HG02588 (cell line): Measurements from ENCODE around the gene FAM24A.

Experiments
- ATAC-seq: cut with Tn5 transposase; IDR thresholded peaks from one replicate; pipeline ENCODE4 v1.9.1; 2021; ENCODE audit warnings: mild to moderate bottlenecking, moderate library complexity; ENCODE audit not compliant: unreplicated experiment

Gene FAM24A

DNA sequence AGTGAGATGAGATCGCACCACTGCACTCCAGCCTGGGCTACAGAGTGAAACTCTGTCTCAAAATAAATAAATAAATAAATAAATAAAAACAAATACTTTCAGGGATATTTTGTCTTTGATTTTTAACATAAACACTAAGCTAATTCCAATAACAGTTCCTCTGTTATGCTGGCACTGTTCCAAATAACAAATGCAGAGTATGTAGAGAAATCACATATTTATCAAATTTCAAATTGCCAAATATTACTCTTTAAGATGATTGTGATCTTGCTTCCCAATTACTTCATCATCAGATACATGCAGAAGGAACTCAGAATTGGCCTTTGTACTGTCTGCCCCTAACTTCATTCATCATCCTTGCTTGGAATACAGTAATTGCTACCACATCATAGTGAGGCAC, 19.7 kb downstream of the FAM24A start:
- ATAC-seq: no peak

DNA sequence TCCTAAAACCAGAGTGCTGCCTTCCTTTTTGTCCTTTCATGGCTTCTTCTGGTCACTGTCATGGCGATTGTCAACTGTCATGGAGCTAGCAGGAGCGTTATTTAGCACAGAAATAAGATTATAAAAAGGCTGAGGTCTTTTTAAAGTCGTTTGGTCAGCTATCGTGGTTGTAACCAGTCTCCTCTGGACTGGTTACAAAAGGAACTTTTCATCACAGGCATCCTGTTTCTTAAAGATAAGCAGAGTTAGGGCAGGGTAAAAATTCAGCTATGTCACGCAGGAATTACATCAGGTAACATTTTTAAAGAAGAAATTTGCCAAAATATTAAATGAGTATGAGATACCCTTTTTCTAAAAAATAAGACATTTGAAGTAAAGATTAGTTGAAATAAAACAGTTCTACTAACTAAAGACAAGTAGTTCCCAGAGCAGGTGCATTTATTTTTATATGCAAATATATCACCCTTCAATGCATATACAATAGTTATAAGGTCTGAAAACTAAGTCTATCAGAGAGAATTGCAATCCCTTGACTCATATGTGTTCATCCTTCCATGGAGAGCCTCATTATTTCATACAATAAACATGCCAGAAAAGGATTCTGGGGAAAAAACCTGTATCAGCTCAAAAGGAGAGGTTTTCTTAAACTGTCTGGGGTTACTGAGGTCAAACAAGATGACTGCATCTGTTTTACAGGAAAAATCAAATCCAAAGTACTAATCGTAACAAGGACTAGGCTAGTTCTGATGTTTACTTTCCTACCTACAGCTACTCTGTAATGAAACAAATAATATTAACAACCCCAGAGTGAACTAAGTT, 20.9 kb downstream of the FAM24A start:
- no peak for ATAC-seq

DNA sequence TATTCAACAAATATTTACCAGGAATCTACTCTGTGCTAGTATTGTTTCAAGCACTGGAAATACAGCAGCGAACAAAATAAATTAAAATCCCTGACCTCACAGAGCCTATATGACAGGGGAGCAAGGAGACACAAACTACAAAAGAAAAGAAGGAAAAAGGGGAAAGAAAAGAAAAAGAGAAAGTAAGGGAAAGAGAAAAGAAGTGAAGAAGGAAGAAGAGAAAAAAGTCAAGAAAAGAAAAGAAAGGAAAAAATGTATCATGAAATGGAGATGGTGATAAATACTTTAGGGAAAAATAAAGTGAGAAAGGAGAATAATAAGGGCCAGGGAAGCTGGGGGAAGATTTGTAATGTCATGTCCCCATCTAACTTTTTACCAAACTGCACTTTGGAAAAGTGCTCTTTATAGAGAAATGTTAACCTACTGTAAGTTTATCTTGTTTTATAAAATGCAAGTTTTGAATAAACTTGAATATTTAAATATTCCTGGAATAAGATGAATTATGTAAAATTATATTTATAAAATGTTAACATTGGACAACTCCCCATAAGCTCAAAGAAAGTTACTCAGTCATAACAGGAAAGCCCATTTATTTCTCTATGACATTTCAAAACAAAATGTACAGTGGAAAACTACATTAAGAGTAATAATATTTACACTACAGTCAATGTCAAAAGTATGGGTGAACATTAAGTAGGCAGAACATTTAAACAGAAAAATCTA, 28.9 kb downstream of the FAM24A start:
- no peak for ATAC-seq

DNA sequence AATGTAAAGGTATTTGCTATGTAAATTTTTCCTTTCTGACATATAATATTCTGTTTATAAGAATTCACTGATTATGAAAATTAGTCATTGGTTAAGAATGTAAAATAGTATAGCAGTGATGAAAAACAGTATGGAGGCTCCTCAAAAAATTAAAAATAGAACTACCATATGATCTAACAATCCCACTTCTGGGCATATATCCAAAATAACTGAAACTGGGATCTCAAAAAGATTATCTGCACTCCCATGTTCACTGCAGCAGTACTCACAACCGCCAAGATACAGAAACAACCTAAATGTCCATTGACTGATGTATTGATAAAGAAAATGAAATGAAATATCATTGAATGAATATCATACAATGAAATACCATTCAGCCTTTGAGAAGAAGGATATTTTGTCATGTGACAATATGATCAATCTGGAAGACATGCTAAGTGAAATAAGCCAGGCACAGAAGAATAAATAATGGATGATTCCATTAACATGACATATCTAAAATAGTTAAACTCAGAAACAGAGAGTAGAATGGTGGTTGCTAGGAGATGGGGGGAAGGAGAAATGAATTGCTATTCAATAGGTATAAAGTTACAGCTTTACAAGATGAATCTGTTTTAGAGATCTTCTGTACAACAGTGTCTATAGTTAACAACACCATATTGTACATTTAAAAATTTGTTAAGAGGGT, 29.6 kb downstream of the FAM24A start:
- ATAC-seq: no peak

DNA sequence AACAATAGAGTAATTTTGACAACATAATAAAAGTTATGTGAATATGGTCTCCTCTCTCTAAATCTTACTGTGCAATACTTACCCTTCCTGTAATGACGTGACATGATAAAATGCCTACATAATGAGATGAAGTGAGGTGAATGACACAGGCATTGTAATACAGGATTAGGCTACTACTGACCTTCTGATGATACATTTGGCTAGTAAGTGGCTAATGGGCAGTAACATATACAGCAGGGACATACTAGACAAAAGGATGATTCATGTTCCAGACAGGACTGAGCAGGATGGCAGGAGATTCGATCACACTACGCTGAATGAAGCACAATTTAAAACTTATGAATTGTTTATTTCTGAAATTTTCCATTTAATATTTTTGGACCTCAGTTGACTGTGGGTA, 38.9 kb downstream of the FAM24A start:
- ATAC-seq: no peak

DNA sequence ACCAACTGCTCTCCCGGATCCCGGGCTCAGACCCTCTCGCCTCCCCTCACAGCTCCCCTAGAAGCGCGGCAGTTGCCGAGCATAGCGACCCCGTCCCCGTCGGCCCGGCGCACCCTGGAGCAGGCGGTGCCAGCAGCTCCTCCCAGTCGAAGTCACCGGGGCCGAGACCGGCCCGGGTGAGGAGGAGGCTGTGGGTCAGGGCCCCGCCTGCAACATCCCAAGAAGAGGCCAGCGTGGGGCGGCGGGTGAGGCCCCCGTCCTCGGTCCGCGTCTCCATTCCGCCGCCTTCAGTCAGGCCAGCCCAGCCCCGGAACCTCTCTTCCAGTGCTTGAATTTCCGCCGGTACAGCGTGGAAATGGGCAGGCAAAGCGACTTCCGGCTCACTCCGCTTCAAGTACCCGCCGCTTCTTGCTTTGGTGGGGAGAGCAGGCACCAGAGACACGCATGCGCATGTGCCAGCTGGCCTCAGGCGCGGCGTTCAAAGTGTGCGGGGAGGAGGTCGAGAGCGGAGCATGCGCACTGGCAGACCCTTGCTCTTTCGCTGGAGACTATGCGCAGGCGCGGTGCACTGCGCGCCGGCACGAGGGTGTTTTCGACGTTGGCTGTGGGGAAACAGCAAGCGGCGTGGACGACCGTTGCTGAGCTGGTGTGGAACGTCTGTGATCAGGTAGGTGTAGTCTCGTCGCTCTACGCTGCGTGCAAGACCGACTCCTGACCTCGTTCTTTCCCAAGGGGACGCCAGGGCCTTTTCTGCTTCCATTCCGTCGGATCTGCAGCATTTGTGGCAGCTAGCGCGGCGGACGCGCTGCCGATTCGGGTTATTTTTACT, 43.7 kb downstream of the FAM24A start, which contains the start of gene C10orf88:
Gene C10orf88, minus strand, starts transcription at position 326 of the 829 bp plus-strand sequence. Its CDS starts 49 bp downstream, at position 277.
- peak; percentile 98 for ATAC-seq

DNA sequence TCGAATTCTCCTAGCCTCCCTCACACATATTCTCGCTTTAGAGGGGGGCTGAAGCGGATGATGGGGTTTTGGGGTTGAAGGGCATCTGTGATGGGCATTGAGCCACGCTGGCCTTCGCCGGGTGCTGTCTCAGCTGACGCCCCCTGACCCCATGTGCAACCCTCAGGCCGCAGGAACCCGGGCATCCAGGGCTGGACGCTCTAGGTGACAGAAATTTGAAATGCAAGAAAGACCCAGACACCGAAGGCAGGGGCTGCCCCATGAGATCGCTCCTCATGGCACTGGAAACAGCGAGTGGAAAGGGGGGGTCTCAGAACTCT, 44.3 kb downstream of the FAM24A start:
- ATAC-seq: no peak

DNA sequence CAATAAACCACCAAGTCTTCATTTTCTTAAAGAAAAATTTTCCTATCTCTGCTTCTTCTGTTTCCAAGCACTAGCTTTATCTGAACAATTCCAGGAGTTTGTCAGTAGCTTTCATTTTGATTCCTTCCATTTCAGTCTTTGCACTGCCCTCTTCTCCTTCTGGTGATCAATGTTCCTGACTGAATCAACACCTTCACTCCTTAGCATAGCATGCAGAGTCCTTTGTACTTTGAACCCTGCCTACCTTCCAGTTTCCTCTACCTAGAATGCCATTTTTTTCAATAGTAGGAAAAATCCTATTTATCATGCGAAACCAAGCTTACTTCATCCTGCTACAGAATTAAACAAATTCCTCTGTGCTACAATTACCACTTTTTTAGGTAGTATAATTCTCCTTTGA, 45.5 kb downstream of the FAM24A start:
- ATAC-seq: no peak

DNA sequence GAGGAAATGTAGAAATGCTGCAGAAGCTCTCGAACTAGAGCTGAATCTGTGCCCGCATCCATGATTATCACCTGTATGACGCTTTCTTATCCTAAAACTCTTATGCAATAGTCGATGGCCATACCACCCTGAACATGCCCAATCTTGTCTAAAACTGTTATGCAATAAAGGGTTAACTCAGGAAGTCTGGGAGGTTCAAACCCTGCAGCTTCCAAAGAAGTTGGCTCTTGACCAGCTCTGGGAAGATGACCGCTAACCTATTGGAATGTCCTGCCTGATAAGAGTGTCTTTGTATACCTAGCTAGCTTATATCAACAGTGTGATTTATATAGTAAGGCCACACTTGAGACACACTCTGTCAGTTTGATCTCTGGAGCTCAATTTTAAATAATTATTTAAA, 47.1 kb downstream of the FAM24A start:
- no peak for ATAC-seq

DNA sequence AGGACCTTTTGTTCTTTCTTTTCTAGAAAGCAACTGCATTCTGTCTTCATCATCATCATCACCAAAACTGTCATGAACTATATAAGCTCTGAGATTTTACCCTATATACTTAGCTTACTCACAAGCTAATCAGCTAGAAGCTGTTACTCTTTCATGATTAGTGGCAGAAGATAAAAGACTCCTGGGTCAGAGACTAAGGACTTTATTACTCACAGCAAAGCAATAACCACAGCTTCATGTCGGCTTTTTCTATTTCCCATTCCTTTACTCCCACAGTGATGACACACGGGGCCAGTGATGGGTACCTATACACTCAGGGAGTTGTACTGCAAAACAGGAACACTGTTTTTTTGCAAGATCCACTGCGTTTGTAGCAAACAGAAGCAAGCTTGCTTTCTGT, 52.0 kb downstream of the FAM24A start:
- no peak for ATAC-seq
